ENCODE data around the gene KDM4D. TPM values are rescaled to one million over a fixed set of nuclear protein-coding genes. Genes with fewer than 3 reads are reported as not detected.

Gene KDM4D
- polyA plus RNA-seq, 3 donors: 0.03 to 0.16 TPM; not detected in 1

- WGBS (ENCODE audit: insufficient coverage): 11% methylated on average over 3 of the region's 5 CpGs
- H2AFZ ChIP-seq (ENCODE audit: insufficient read depth, low read depth, low read length, poor library complexity, severe bottlenecking): peak overlapping the region; percentile 9
- no peak overlapping the region for H3K9ac ChIP-seq (ENCODE audit: insufficient read depth, low read length, poor library complexity, severe bottlenecking)
- H3K27me3 ChIP-seq (ENCODE audit: control insufficient read depth in 2 of 2, insufficient read depth in 2 of 2, low read length in 2 of 2): no peaks in the 10 kb centered on the region
- DNase-seq: no peak
- H3K4me1 ChIP-seq (ENCODE audit: control insufficient read depth in 1 of 2, insufficient read depth in 2 of 2, low read length in 2 of 2): peaks cover 11 to 13% of the 10 kb centered on the region in 2 donors
- no peak overlapping the region for H3K4me3 Mint-ChIP-seq
- no peak overlapping the region for H3K27ac ChIP-seq (ENCODE audit: low read depth in 1 of 2, low read length in 2 of 2)
- peaks cover 0 to 7% (median 3%) of the 10 kb centered on the region in 7 donors for H3K9me3 Mint-ChIP-seq
- no peaks in the 10 kb centered on the region for H3K36me3 Mint-ChIP-seq
- peaks cover 0 to 3% (median 2%) of the 10 kb centered on the region in 3 donors for H3K27me3 Mint-ChIP-seq (ENCODE audit: low read depth in 3 of 3)
- no peak overlapping the region for H3K4me3 ChIP-seq (replicated peaks in 1 of 3; ENCODE audit: low read depth in 2 of 3, low read length in 3 of 3)
- peak overlapping the region in 1 of 7 donors; percentile 44 for H3K27ac Mint-ChIP-seq
- no peak overlapping the region for H3K4me2 ChIP-seq (replicated peaks; ENCODE audit: extremely low read depth, low read length, poor library complexity, severe bottlenecking)
- intact Hi-C loops (cut with micrococcal nuclease): no loop called here
- no peaks in the 10 kb centered on the region for H3K79me2 ChIP-seq (ENCODE audit: insufficient read depth, low read length)
- H3K36me3 ChIP-seq (replicated peaks in 1 of 2; ENCODE audit: control insufficient read depth in 1 of 2, insufficient read depth in 2 of 2, low read length in 2 of 2): no peaks in the 10 kb centered on the region
- H4K20me1 ChIP-seq (ENCODE audit: insufficient read depth, low read length): no peaks in the 10 kb centered on the region
- no peaks in the 10 kb centered on the region for H3K9me3 ChIP-seq (replicated peaks in 1 of 2; ENCODE audit: control insufficient read depth in 1 of 2, insufficient read depth in 1 of 2, low read length in 2 of 2)
- H3K4me1 Mint-ChIP-seq: peaks cover 37% of the 10 kb centered on the region
- no peak for TF ChIP-seq CTCF (IDR thresholded peaks at IDR 0.05)
Observed at GRCh38 chr11:94924612-94925011, 48.9 kb upstream of the KDM4D start.

- H3K27ac Mint-ChIP-seq: no peak overlapping the region
- H4K20me1 ChIP-seq (ENCODE audit: insufficient read depth, low read length): no peaks in the 10 kb centered on the region
- H3K27ac ChIP-seq (ENCODE audit: low read depth in 1 of 2, low read length in 2 of 2): no peak overlapping the region
- H3K4me1 ChIP-seq (ENCODE audit: control insufficient read depth in 1 of 2, insufficient read depth in 2 of 2, low read length in 2 of 2): peaks cover 11 to 13% of the 10 kb centered on the region in 2 donors
- no peaks in the 10 kb centered on the region for H3K36me3 Mint-ChIP-seq
- no peak overlapping the region for H3K4me2 ChIP-seq (replicated peaks; ENCODE audit: extremely low read depth, low read length, poor library complexity, severe bottlenecking)
- WGBS (ENCODE audit: insufficient coverage): 83% methylated on average over 1 of the region's 7 CpGs
- H3K27me3 Mint-ChIP-seq (ENCODE audit: low read depth in 3 of 3): peaks cover 0 to 3% (median 2%) of the 10 kb centered on the region in 3 donors
- H3K4me1 Mint-ChIP-seq: peaks cover 37% of the 10 kb centered on the region
- no peak overlapping the region for H3K4me3 Mint-ChIP-seq
- H3K4me3 ChIP-seq (replicated peaks in 1 of 3; ENCODE audit: low read depth in 2 of 3, low read length in 3 of 3): no peak overlapping the region
- H3K79me2 ChIP-seq (ENCODE audit: insufficient read depth, low read length): no peaks in the 10 kb centered on the region
- no peak for DNase-seq
- no peak overlapping the region for H3K9ac ChIP-seq (ENCODE audit: insufficient read depth, low read length, poor library complexity, severe bottlenecking)
- no peak overlapping the region for H2AFZ ChIP-seq (ENCODE audit: insufficient read depth, low read depth, low read length, poor library complexity, severe bottlenecking)
- no peaks in the 10 kb centered on the region for H3K27me3 ChIP-seq (ENCODE audit: control insufficient read depth in 2 of 2, insufficient read depth in 2 of 2, low read length in 2 of 2)
- no peak for TF ChIP-seq CTCF (IDR thresholded peaks at IDR 0.05)
- H3K9me3 ChIP-seq (replicated peaks in 1 of 2; ENCODE audit: control insufficient read depth in 1 of 2, insufficient read depth in 1 of 2, low read length in 2 of 2): no peaks in the 10 kb centered on the region
- intact Hi-C loops (cut with micrococcal nuclease): no loop called here
- no peaks in the 10 kb centered on the region for H3K36me3 ChIP-seq (replicated peaks in 1 of 2; ENCODE audit: control insufficient read depth in 1 of 2, insufficient read depth in 2 of 2, low read length in 2 of 2)
- H3K9me3 Mint-ChIP-seq: peaks cover 0 to 7% (median 3%) of the 10 kb centered on the region in 7 donors
Observed at GRCh38 chr11:94925422-94926270, 47.9 kb upstream of the KDM4D start.

Measured in CD14-positive monocyte (primary cell).